ENCODE data around the gene GDPD2. TPM values are rescaled to one million over a fixed set of nuclear protein-coding genes. Genes with fewer than 3 reads are reported as not detected.

The GDPD2 gene
- total and polyA plus RNA-seq, 5 donors from 2014 or later, result not detected

DNA sequence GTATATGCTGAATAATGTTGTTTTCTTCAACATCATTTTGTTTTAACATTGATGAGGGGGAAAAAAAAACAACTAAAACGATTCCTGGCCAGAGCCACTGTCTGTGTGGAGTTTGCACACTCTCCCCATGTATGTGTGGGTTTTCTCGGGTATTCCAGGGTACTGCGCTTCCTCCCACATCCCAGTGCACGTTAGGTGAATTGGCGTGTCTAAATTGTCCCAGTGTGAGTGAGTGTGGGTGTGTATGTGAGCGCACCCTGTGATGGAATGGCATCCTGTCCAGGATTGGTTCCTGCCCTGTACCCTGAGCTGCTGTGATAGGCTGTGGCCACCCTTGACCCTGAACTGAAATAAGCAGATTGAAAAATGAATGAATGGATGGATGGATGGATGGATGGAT, 19.1 kb downstream of the GDPD2 start:
- Histone ChIP-seq H3K27me3 (ENCODE audit: control insufficient read depth, insufficient read depth, low read length) (peaks cover 4% of the 10 kb centered on the region), H3K4me1 (ENCODE audit: control insufficient read depth, insufficient read depth, low read length, poor library complexity, severe bottlenecking) (peaks cover 5% of the 10 kb centered on the region), H3K27ac (ENCODE audit: insufficient read depth, low read length, poor library complexity, severe bottlenecking) (no peak overlapping the region), H3K36me3 (ENCODE audit: control insufficient read depth, insufficient read depth, low read length) (no peaks in the 10 kb centered on the region), H3K9me3 (ENCODE audit: control insufficient read depth in 2 of 2, low read length in 2 of 2) (no peaks in the 10 kb centered on the region), H3K4me3 (ENCODE audit: low read depth, low read length) (no peak overlapping the region)
- Mint-ChIP-seq H3K36me3 (no peaks in the 10 kb centered on the region), H3K4me1 (peaks cover 0 to 8% (median 4%) of the 10 kb centered on the region in 4 donors), H3K4me3 (no peak overlapping the region), H3K9me3 (peaks cover 0 to 1% (median 0%) of the 10 kb centered on the region in 7 donors), H3K27me3 (peaks cover 59% of the 10 kb centered on the region), H3K27ac (no peak overlapping the region)
- DNase-seq (no peak), ATAC-seq (ENCODE audit: low read depth in 2 of 2) (no peak)

DNA sequence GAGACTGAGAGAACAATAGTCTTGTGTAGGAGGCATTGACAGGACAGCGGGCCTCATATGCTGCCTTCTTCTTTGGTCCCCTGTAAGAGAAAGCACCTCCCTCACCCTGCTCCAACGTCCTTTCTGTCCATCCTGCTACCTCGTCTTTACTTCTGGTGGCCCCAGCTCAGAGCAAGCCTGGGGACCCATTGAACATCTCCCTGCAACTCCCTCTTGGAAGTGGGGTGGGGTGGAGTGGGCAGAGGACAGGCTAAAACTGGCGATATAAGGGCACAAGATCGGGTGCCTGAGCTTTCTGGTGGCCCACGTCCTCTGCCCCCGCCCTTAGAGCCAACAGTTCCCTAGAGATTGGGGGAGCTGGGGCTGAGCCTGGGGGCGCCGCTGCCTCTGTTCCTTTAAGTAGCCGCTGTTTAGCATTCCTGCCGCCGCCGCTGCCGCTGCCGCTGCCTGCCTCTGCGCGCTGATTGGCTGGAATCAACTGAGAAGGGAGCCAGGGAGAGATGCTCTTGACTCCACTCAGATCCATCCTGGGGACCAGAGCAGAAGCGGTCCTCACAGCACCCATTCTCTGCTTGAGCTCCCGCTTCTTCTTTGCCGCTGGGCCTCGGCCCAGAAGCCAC, 21.3 kb downstream of the GDPD2 start, which contains the start of gene DLG3:
DLG3 (plus strand) TSS at position 510 of the 620 bp plus-strand sequence. CDS start 367 bp downstream, outside the sequence.
- H3K27ac Mint-ChIP-seq, result peak within 1 kb of the TSS in 1 of 3 donors; percentile 31
- H3K4me3 Mint-ChIP-seq, result peak within 1 kb of the TSS; percentile 47 to 85 (median 78)
- H3K9me3 ChIP-seq (ENCODE audit: control insufficient read depth in 2 of 2, low read length in 2 of 2), result no peaks in the 10 kb centered on the region
- ATAC-seq (ENCODE audit: low read depth in 2 of 2) (no peak), DNase-seq (no peak)
- peaks cover 0 to 1% (median 0%) of the 10 kb centered on the region in 7 donors for H3K9me3 Mint-ChIP-seq
- H3K36me3 Mint-ChIP-seq, result no peaks in the 10 kb centered on the region
- H3K36me3 ChIP-seq (ENCODE audit: control insufficient read depth, insufficient read depth, low read length), result no peaks in the 10 kb centered on the region
- peaks cover 0 to 6% (median 2%) of the 10 kb centered on the region in 4 donors for H3K4me1 Mint-ChIP-seq
- no peaks in the 10 kb centered on the region for H3K27me3 ChIP-seq (ENCODE audit: control insufficient read depth, insufficient read depth, low read length)
- no peak within 1 kb of the TSS for H3K4me3 ChIP-seq (ENCODE audit: low read depth, low read length)
- peaks cover 48% of the 10 kb centered on the region for H3K27me3 Mint-ChIP-seq
- peaks cover 5% of the 10 kb centered on the region for H3K4me1 ChIP-seq (ENCODE audit: control insufficient read depth, insufficient read depth, low read length, poor library complexity, severe bottlenecking)
- no peak within 1 kb of the TSS for H3K27ac ChIP-seq (ENCODE audit: insufficient read depth, low read length, poor library complexity, severe bottlenecking)

DNA sequence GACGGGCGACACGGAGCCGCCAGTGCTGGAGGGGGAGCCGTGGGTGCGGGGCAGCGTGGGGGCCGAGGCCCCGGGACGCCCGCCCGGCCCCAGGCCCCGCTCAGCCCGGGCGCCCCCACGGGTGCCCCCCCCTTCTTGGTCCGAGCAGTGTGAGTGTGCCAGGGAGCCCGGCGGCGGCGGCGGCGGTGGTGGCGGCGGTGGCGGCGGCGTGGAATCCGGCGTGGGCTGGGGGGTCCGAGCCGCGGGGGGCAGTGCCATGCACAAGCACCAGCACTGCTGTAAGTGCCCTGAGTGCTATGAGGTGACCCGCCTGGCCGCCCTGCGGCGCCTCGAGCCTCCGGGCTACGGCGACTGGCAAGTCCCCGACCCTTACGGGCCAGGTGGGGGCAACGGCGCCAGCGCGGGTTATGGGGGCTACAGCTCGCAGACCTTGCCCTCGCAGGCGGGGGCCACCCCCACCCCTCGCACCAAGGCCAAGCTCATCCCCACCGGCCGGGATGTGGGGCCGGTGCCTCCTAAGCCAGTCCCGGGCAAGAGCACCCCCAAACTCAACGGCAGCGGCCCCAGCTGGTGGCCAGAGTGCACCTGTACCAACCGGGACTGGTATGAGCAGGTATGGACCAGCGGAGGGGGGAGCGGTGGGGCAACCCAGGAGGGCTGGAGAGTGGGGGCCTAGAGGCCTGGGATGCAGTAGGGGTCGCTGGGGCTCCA, 22.0 kb downstream of the GDPD2 start:
- Histone ChIP-seq H3K4me1 (ENCODE audit: control insufficient read depth, insufficient read depth, low read length, poor library complexity, severe bottlenecking) (peaks cover 5% of the 10 kb centered on the region), H3K36me3 (ENCODE audit: control insufficient read depth, insufficient read depth, low read length) (no peaks in the 10 kb centered on the region), H3K27me3 (ENCODE audit: control insufficient read depth, insufficient read depth, low read length) (no peaks in the 10 kb centered on the region), H3K27ac (ENCODE audit: insufficient read depth, low read length, poor library complexity, severe bottlenecking) (no peak overlapping the region), H3K4me3 (ENCODE audit: low read depth, low read length) (no peak overlapping the region), H3K9me3 (ENCODE audit: control insufficient read depth in 2 of 2, low read length in 2 of 2) (no peaks in the 10 kb centered on the region)
- H3K27ac Mint-ChIP-seq, result no peak overlapping the region
- peaks cover 0 to 5% (median 2%) of the 10 kb centered on the region in 4 donors for H3K4me1 Mint-ChIP-seq
- H3K36me3 Mint-ChIP-seq, result no peaks in the 10 kb centered on the region
- no peak for DNase-seq
- peak overlapping the region; percentile 47 to 85 (median 71) for H3K4me3 Mint-ChIP-seq
- peaks cover 0 to 1% (median 0%) of the 10 kb centered on the region in 7 donors for H3K9me3 Mint-ChIP-seq
- peaks cover 47% of the 10 kb centered on the region for H3K27me3 Mint-ChIP-seq
- no peak for ATAC-seq (ENCODE audit: low read depth in 2 of 2)

DNA sequence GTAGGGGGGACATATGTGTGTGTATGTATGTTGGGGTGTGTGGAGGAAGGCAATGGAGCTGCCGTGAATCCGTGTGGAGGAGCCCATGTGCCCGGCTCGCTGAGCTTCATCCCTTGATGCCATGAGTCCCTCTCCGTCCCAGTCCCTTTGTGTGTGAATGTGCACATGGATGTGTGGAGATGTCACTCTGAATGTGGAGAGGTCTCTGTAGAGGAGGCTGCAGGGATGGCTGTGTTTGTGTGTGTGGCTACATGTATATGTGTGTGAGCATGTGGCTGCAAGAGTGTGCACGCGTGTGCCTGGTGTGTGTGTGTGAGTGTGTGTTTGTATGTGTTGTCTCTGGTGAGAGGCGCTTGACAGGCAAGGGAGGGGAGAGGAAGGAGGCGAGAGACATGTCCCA, 22.8 kb downstream of the GDPD2 start:
- DNase-seq (no peak), ATAC-seq (ENCODE audit: low read depth in 2 of 2) (no peak)
- Mint-ChIP-seq H3K9me3 (peaks cover 0 to 1% (median 0%) of the 10 kb centered on the region in 7 donors), H3K4me3 (peak overlapping the region in 2 of 4 donors; percentile 36 to 71), H3K27ac (peak overlapping the region in 1 of 3 donors; percentile 31), H3K27me3 (peaks cover 41% of the 10 kb centered on the region), H3K36me3 (no peaks in the 10 kb centered on the region), H3K4me1 (peaks cover 0 to 5% (median 2%) of the 10 kb centered on the region in 4 donors)
- H3K4me1 ChIP-seq (ENCODE audit: control insufficient read depth, insufficient read depth, low read length, poor library complexity, severe bottlenecking), result peaks cover 5% of the 10 kb centered on the region
- H3K27ac ChIP-seq (ENCODE audit: insufficient read depth, low read length, poor library complexity, severe bottlenecking), result no peak overlapping the region
- no peak overlapping the region for H3K4me3 ChIP-seq (ENCODE audit: low read depth, low read length)
- no peaks in the 10 kb centered on the region for H3K27me3 ChIP-seq (ENCODE audit: control insufficient read depth, insufficient read depth, low read length)
- H3K36me3 ChIP-seq (ENCODE audit: control insufficient read depth, insufficient read depth, low read length), result no peaks in the 10 kb centered on the region
- no peaks in the 10 kb centered on the region for H3K9me3 ChIP-seq (ENCODE audit: control insufficient read depth in 2 of 2, low read length in 2 of 2)

DNA sequence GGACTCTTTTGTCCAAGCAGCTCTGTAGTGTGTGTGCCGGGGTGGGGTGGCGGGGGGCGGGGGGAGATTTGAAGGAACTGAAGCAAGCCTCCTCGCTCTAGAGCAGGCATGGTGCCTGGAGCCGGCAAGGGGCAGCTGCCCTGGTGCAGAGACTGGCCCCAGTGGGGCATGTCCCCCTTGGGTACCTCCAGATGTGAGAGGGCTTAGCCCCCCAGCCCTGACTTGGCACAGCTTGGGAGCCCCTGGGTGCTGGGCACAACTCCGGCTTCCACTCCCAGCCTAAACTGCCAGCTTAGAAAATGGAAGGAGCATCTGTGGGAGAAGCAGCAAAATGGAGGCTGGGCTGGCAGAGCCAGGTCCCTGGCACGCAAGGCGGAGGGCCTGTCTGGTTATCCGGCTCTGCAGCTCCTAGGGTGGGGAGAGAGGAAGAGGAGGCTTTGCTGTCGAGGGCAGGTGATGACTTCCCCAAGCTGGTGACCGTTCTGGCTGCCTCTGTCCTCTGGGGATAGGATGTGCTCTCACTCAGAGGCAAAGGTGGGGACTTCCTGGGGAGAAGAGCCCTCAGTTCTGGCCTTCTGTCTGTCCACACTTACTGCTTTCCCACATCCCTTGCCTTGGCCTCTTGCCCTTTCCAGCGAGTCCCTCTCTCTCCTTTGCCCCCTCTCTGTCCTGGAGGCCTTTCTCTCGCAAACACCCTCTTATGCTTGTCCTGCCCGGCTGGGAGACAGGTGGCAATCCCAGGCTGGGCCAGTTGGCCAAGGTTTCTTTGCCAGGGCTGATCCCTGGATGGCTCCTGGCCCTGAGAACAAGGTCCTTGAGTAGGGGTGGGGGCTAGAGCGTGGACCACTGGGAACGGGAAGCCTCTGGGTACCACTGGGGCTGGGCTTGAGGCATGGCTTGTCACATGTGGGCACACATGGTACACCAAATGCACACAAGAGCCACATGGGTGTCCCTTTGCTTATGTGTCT, 23.6 kb downstream of the GDPD2 start:
- Mint-ChIP-seq H3K9me3 (peaks cover 0 to 1% (median 0%) of the 10 kb centered on the region in 7 donors), H3K4me3 (peak overlapping the region in 1 of 4 donors; percentile 36), H3K27ac (no peak overlapping the region), H3K36me3 (no peaks in the 10 kb centered on the region), H3K4me1 (peaks cover 0 to 6% (median 2%) of the 10 kb centered on the region in 4 donors), H3K27me3 (peaks cover 38% of the 10 kb centered on the region)
- DNase-seq (no peak), ATAC-seq (ENCODE audit: low read depth in 2 of 2) (no peak)
- H3K9me3 ChIP-seq (ENCODE audit: control insufficient read depth in 2 of 2, low read length in 2 of 2), result no peaks in the 10 kb centered on the region
- peaks cover 5% of the 10 kb centered on the region for H3K4me1 ChIP-seq (ENCODE audit: control insufficient read depth, insufficient read depth, low read length, poor library complexity, severe bottlenecking)
- no peak overlapping the region for H3K27ac ChIP-seq (ENCODE audit: insufficient read depth, low read length, poor library complexity, severe bottlenecking)
- H3K27me3 ChIP-seq (ENCODE audit: control insufficient read depth, insufficient read depth, low read length), result no peaks in the 10 kb centered on the region
- H3K36me3 ChIP-seq (ENCODE audit: control insufficient read depth, insufficient read depth, low read length), result no peaks in the 10 kb centered on the region
- no peak overlapping the region for H3K4me3 ChIP-seq (ENCODE audit: low read depth, low read length)

DNA sequence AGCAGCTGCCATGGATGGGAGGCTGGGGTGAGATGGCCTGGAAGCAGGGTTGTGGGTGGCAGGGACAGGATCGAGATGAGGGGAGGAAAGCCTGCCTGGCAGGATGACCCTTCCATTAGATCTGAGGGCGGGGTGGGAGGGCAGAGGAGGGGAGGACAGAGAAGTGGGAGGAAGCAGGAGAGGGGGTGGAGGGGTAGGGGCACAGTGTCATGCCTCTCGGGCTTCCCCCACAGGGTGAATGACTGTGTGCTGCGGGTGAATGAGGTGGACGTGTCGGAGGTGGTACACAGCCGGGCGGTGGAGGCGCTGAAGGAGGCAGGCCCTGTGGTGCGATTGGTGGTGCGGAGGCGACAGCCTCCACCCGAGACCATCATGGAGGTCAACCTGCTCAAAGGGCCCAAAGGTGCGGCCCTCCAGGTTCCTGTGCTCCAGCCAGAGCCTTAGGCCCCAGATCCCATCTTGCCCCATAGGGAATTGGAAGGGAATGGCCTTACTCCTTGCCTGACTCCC, 26.4 kb downstream of the GDPD2 start:
- no peak for ATAC-seq (ENCODE audit: low read depth in 2 of 2)
- H3K27ac Mint-ChIP-seq, result no peak overlapping the region
- H3K27me3 Mint-ChIP-seq, result peaks cover 13% of the 10 kb centered on the region
- no peak overlapping the region for H3K4me3 ChIP-seq (ENCODE audit: low read depth, low read length)
- peaks cover 16% of the 10 kb centered on the region for H3K4me1 ChIP-seq (ENCODE audit: control insufficient read depth, insufficient read depth, low read length, poor library complexity, severe bottlenecking)
- no peaks in the 10 kb centered on the region for H3K36me3 ChIP-seq (ENCODE audit: control insufficient read depth, insufficient read depth, low read length)
- no peaks in the 10 kb centered on the region for H3K27me3 ChIP-seq (ENCODE audit: control insufficient read depth, insufficient read depth, low read length)
- H3K9me3 Mint-ChIP-seq, result peaks cover 0 to 1% (median 0%) of the 10 kb centered on the region in 7 donors
- H3K4me1 Mint-ChIP-seq, result peaks cover 0 to 27% (median 9%) of the 10 kb centered on the region in 4 donors
- H3K27ac ChIP-seq (ENCODE audit: insufficient read depth, low read length, poor library complexity, severe bottlenecking), result no peak overlapping the region
- peak overlapping the region in 1 of 4 donors; percentile 54 for H3K4me3 Mint-ChIP-seq
- no peaks in the 10 kb centered on the region for H3K36me3 Mint-ChIP-seq
- no peak for DNase-seq
- H3K9me3 ChIP-seq (ENCODE audit: control insufficient read depth in 2 of 2, low read length in 2 of 2), result no peaks in the 10 kb centered on the region

DNA sequence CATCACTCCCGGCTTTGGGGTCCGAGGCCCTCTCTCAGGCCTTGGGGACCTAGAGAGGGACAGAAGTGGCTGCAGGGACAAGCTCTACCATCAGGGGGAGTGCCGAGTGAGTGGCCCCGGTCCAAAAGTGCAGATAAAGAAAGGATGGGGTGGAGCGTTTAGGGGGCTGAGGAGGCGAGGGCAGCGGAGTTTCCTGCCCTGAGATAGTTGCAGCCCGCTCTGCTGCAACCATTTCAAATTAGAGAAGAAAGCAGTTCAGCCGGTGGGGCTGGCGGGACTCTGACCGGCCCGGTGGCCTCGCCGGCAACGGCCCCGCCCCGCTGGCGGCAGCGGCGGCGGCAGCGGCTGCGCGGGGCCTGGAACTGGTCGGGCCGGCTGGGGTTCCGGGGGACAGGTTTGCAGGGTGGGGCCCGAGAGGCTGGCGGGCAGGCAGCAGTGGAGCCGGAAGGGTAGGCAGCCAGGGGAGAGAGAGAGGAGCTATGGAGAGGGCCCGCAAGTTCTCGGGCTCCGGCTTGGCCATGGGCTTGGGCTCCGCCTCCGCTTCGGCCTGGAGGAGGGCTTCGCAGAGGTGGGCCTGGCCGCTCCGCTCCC, 29.1 kb downstream of the GDPD2 start:
- no peaks in the 10 kb centered on the region for H3K9me3 ChIP-seq (ENCODE audit: control insufficient read depth in 2 of 2, low read length in 2 of 2)
- no peaks in the 10 kb centered on the region for H3K9me3 Mint-ChIP-seq
- H3K36me3 ChIP-seq (ENCODE audit: control insufficient read depth, insufficient read depth, low read length), result no peaks in the 10 kb centered on the region
- peaks cover 4% of the 10 kb centered on the region for H3K36me3 Mint-ChIP-seq
- H3K27ac ChIP-seq (ENCODE audit: insufficient read depth, low read length, poor library complexity, severe bottlenecking), result peak overlapping the region; percentile 65
- H3K4me3 ChIP-seq (ENCODE audit: low read depth, low read length), result no peak overlapping the region
- DNase-seq (peak; percentile 28 to 63 (median 50)), ATAC-seq (ENCODE audit: low read depth in 2 of 2) (peak; percentile 46 to 57)
- H3K27ac Mint-ChIP-seq, result peak overlapping the region; percentile 58 to 93 (median 87)
- H3K4me1 Mint-ChIP-seq, result peaks cover 0 to 43% (median 15%) of the 10 kb centered on the region in 4 donors
- no peaks in the 10 kb centered on the region for H3K27me3 ChIP-seq (ENCODE audit: control insufficient read depth, insufficient read depth, low read length)
- peaks cover 21% of the 10 kb centered on the region for H3K4me1 ChIP-seq (ENCODE audit: control insufficient read depth, insufficient read depth, low read length, poor library complexity, severe bottlenecking)
- H3K27me3 Mint-ChIP-seq, result no peaks in the 10 kb centered on the region
- peak overlapping the region; percentile 91 to 97 (median 92) for H3K4me3 Mint-ChIP-seq

All from CD4-positive, CD25-positive, alpha-beta regulatory T cell (primary cell).